Measurements from ENCODE around the gene CYP11A1. TPM values are rescaled to one million over a fixed set of nuclear protein-coding genes. Genes with fewer than 3 reads are reported as not detected.
A peak's percentile ranks its signal among the peaks of the same experiment; 100 is the strongest.
"Not testable (repeated sequence)": the region's sequence is repeated elsewhere in the genome, so short reads cannot be mapped to it uniquely, and the experiment has no call there.

CYP11A1 gene
- total RNA-seq, 4 donors from 2014 or later: 0.67 to 3.7 (median 2.7) TPM

DNA sequence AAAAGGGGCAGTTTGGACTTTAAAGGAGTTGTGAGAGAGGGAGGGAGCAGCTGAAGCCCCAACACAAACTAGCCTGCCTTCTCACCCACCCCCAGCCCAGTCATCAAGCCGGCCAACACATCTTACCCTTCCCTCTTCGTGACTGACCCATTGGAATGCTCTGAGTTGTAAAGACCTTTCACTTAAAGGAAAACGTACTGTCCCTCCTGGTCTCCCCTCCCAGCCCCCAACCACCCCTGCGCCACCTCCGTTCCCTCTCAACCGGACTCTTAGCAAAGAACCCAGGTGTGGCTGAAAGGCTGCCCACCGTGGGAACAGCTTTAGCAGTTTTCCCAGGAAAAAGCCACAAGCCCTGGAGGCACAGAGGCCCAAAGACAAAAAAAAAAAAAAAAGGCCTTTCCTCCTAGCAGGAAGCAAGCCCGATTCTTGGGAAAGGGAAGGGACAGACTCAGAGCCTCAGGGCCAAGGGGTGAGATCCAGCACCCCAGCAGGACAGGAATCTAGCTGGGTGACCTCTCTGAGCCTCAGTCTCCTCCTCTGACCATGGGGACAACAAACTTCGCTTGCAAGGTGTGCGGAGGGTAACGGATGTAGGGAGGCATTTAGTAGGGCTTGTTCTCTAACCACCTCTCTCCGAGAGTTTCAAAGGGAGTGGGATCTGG is 2.4 kb downstream of the CYP11A1 start:
- Histone ChIP-seq H3K4me1 (peaks cover 0 to 16% (median 4%) of the 10 kb centered on the region in 3 donors), H3K9me3 (no peaks in the 10 kb centered on the region), H3K27ac (peak overlapping the region in 3 of 4 donors; percentile 65 to 83 (median 66)), H3K36me3 (no peaks in the 10 kb centered on the region), H3K27me3 (peaks cover 32% of the 10 kb centered on the region), H3K4me3 (peak overlapping the region in 1 of 2 donors; percentile 66)
- TF ChIP-seq POLR2AphosphoS5 (IDR thresholded peaks at IDR 0.05) (no peak), POLR2A (IDR thresholded peaks at IDR 0.05) (no peak), EP300 (IDR thresholded peaks at IDR 0.05) (no peak), CTCF (IDR thresholded peaks at IDR 0.05) (no peak)
- peak; percentile 24 for ATAC-seq
- WGBS, 2 donors (ENCODE audit: low coverage in 1 of 2): 81 to 90% methylated on average over 3 to 5 of the region's 12 CpGs

- TF ChIP-seq POLR2A (IDR thresholded peaks at IDR 0.05) (no peak), CTCF (IDR thresholded peaks at IDR 0.05) (no peak), EP300 (IDR thresholded peaks at IDR 0.05) (no peak), POLR2AphosphoS5 (IDR thresholded peaks at IDR 0.05) (no peak)
- WGBS, 2 donors (ENCODE audit: low coverage in 1 of 2): 92 to 100% methylated on average over 1 of the region's 1 CpG
- no peaks in the 10 kb centered on the region for H3K9me3 ChIP-seq
- no peaks in the 10 kb centered on the region for H3K36me3 ChIP-seq
- H3K27me3 ChIP-seq: peaks cover 21% of the 10 kb centered on the region
- peaks cover 0 to 16% (median 4%) of the 10 kb centered on the region in 3 donors for H3K4me1 ChIP-seq
- ATAC-seq: no peak
- H3K4me3 ChIP-seq: no peak overlapping the region
- no peak overlapping the region for H3K27ac ChIP-seq
These were observed 5.0 kb downstream of the CYP11A1 start for GRCh38 chr15:74362482-74362881.

- H3K27me3 ChIP-seq: peaks cover 13% of the 10 kb centered on the region
- ATAC-seq, H3K27ac ChIP-seq, H3K9me3 ChIP-seq, H3K4me1 ChIP-seq, H3K36me3 ChIP-seq, H3K4me3 ChIP-seq: not testable (repeated sequence)
- 35 to 57% methylated on average over 1 of the region's 1 CpG for WGBS, 2 donors (ENCODE audit: low coverage in 1 of 2)
These were observed 6.6 kb downstream of the CYP11A1 start for GRCh38 chr15:74360855-74361254.

GRCh38 chr15:74359376-74359775 is 8.1 kb downstream of the CYP11A1 start:
- not testable (repeated sequence) for H3K4me3 ChIP-seq, H3K9me3 ChIP-seq, H3K4me1 ChIP-seq, H3K27ac ChIP-seq, H3K36me3 ChIP-seq, ATAC-seq
- peaks cover 11% of the 10 kb centered on the region for H3K27me3 ChIP-seq
- 63 to 74% methylated on average over 5 of the region's 6 CpGs for WGBS, 2 donors (ENCODE audit: low coverage in 1 of 2)

DNA sequence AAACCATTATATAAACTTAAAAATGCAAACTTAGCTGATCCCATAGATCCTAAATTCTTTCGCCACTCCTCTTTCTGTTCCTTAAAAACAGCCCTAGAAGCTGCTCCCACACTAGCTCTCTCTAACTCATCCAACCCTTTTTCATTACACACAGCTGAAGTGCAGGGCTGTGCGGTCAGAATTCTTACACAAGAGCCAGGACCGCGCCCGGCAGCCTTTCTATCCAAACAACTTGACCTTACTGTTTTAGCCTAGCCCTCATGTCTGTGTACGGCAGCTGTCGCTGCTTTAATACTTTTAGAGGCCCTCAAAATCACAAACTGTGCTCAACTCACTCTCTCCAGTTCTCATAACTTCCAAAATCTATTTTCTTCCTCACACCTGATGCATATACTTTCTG is 9.9 kb downstream of the CYP11A1 start:
- not testable (repeated sequence) for H3K9me3 ChIP-seq, H3K36me3 ChIP-seq, ATAC-seq, H3K4me3 ChIP-seq, H3K27ac ChIP-seq, H3K4me1 ChIP-seq
- 45 to 100% methylated on average over 1 to 7 of the region's 7 CpGs for WGBS, 2 donors (ENCODE audit: low coverage in 1 of 2)
- peaks cover 10% of the 10 kb centered on the region for H3K27me3 ChIP-seq

DNA sequence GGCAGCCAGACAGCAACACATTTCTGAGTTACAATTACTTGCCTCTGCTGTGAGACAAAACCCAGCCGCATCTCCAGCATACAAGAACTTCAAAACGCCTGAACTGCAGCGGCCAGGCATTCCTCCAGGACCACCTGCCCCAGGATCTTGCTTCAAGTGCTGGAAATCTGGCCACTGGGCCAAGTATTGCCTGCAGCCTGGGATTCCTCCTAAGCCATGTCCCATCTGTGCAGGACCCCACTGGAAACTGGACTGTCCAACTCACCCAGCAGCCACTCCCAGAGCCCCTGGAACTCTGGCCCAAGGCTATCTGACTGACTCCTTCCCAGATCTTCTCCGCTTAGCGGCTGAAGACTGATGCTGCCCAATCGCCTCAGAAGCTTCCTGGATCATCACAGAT is 11.4 kb downstream of the CYP11A1 start:
- ATAC-seq, H3K4me3 ChIP-seq, H3K4me1 ChIP-seq, H3K9me3 ChIP-seq, H3K27ac ChIP-seq, H3K36me3 ChIP-seq: not testable (repeated sequence)
- H3K27me3 ChIP-seq: peaks cover 18% of the 10 kb centered on the region
- 85 to 100% methylated on average over 1 to 4 of the region's 6 CpGs for WGBS, 2 donors (ENCODE audit: low coverage in 1 of 2)

DNA sequence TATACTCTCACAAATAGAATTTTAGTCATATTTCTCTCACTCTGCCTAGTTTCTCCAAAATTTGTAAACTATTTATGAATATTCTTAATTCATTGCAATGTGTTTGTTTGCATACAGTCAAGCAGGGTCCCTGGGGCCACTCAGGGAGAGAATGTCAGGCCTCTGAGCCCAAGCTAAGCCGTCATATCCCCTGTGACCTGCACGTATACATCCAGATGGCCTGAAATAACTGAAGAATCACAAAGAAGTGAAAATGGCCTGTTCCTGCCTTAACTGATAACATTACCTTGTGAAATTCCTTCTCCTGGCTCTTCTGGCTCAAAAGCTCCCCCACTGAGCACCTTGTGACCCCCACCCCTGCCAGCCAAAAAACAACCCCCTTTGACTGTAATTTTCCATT is 13.5 kb downstream of the CYP11A1 start:
- 55 to 72% methylated on average over 2 of the region's 2 CpGs for WGBS, 2 donors (ENCODE audit: low coverage in 1 of 2)
- H3K9me3 ChIP-seq, ATAC-seq, H3K4me1 ChIP-seq, H3K36me3 ChIP-seq, H3K27ac ChIP-seq, H3K4me3 ChIP-seq: not testable (repeated sequence)
- H3K27me3 ChIP-seq: peaks cover 26% of the 10 kb centered on the region

Data from gastroesophageal sphincter (tissue), 4 donors.